ENCODE results near the gene MSH5.

MSH5 gene

DNA sequence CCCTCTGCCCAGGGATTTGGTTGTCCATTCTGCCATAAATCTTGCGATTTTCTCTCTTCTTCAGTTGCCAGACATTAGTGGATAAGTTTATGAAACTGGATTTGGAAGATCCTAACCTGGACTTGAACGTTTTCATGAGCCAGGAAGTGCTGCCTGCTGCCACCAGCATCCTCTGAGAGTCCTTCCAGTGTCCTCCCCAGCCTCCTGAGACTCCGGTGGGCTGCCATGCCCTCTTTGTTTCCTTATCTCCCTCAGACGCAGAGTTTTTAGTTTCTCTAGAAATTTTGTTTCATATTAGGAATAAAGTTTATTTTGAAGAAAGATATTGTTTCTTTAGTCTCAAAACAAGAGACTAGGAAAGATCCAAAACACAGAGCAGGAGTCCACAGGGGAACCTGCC is 22.6 kb downstream of the MSH5 start, which contains the start of gene SAPCD1:
SAPCD1 (plus strand) TSS at position 301 of the 400 bp plus-strand sequence. CDS start 399 bp downstream, outside the sequence.
- DNase-seq: no peak

DNA sequence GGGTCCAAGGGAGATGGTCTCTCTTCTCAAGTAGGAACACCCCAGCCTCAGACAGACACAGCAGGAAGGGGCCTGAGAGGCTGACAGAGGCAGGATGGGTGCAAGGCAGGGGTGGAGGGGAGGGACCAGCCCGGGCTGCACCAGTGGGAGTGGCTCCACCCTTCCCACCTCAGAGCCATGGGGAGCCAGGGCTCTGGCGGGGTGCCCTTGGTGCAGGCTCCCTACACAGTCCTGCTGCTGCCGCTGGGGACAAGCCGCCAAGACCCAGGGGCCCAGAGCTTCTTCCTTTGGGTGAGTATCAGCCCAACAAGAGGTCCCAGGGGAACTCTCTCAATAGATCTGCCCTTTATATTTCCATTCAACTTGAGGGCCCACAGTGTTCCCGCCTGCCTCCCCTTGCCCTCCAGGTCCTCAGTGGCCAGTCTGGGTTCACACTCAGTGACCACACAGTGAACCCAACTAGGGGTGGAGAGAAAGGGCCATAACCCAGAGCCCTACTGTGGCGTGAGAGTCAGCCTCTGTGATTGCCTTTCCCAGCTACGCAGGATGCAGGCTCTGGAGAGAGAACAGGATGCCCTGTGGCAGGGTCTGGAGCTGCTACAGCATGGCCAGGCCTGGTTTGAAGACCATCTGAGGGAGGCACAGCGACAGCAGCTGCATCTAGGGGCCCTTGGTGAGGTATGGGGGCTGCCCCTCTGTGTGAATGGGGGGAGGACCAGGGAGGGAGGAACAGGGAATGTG is 23.2 kb downstream of the MSH5 start:
- DNase-seq: no peak

DNA sequence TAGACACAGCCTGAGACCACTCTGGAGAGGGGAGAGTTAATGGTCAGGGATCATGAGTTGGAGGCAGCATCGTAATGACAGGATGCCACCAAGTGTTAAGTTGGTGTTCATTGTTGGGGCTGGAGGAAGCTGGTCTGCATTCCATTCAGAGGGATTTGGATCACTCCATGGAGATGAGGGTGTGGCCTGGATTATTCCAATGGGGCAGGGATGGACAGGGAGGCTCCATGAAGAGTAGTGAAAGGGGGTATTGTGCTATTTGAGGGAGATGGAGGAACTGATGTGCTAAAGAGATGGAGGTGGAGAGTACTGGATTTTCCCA is 23.8 kb downstream of the MSH5 start:
- no peak for DNase-seq

DNA sequence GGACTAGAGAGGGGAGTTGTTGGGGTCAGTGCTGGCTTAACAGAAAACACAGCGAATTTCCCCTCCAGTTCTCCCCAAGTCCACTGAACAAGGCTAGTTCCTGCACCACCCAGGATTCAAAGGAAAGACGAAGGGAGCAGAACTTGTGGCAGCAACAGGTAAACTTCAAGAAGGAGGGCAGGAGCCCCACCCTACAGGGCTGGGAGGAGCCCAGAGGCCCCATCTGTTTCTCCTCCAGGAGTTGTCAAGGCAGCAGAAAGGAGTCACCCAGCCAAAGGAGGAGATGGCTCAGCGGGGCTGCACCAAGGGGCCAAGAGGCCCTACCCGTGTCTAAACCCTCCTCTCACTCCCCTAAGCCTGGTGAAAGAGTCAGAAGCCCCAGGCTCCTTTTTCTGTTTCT is 24.4 kb downstream of the MSH5 start:
- no peak for DNase-seq

DNA sequence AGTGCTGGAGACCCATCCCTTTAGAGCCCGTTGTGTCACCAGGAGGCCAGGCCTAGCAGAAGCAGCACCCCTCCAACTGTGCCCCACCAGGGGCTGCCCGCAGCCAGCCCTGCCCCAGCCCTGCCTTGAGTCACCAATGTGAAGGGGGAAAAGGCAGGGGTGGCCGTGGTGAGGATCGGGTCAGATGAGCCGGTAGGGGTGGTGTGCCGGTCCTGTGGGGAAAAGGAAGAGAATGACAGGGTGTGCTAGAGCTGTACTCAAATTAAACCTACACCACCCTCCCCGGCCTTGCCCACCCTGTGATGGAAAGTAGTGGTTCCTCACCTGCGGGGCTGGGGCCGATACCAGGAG is 25.7 kb downstream of the MSH5 start:
- DNase-seq: no peak

DNA sequence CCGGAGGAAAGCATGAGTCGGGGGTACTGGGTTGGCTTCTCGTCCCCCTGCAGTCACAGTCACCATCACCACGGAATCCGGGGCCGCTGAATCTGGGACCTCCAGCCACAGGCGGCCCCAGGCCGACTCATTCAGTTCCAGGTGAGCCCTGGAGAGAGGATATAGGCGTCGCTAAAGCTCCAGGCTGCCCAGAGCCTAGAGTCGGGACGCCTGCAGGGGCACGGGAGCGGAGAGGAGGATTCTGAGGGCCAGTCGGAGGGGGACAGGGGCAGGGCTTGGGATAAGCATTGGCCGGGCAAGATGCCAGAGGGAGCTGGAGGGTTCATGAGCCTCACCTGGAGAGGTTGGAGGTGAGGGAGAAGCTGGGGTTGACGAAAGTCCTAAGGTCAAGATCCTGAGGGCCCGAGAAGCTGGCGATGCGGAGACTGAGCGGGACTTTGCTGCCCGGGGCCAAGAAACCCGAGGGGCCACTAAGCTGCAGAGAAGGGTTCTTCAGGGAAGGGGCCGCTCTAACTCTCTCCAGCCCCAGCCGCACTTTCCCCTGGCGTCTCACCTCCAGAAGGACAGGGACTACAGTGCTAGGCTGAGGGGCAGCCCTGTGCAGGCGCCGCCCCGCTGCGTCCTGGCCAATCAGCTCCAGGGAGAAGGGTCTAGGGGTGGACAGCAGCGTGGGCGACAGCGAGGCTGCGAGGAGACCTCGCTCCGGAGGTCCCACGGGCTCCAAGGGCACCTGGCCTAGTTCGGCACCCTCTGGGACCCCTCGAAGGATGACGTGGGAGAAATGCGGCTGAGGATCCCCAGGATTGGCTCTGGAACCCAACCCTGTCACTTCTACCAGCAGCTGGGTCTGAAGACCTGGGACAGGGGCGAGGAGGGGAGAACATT is 26.3 kb downstream of the MSH5 start:
- no peak for DNase-seq

DNA sequence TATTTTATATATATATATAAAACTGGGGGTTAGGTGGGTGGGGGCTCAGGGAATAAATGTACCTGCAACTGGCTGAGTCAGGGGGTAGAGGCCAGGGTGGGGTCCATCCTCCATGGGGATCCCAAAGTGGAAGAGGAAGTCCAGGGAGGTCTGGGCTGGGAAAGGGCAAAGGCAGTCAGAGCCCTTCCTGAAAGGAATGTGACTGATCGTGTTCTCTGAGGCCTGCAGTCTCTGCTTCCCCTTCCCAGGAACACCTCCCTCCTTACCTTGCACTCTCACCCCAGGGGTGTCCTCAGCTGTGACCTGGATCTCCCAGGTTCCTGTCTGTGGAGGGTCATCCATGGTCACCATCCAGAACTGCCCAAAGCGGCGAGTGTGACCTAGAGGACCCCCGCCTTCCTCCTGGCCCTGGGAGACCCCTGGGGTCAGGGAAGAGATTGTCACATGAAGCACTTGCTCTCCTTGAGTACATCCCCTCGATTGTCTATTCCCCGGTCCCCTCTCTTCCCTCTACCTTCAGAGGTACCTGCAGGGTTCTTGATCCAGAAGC is 27.4 kb downstream of the MSH5 start:
- DNase-seq: no peak

DNA sequence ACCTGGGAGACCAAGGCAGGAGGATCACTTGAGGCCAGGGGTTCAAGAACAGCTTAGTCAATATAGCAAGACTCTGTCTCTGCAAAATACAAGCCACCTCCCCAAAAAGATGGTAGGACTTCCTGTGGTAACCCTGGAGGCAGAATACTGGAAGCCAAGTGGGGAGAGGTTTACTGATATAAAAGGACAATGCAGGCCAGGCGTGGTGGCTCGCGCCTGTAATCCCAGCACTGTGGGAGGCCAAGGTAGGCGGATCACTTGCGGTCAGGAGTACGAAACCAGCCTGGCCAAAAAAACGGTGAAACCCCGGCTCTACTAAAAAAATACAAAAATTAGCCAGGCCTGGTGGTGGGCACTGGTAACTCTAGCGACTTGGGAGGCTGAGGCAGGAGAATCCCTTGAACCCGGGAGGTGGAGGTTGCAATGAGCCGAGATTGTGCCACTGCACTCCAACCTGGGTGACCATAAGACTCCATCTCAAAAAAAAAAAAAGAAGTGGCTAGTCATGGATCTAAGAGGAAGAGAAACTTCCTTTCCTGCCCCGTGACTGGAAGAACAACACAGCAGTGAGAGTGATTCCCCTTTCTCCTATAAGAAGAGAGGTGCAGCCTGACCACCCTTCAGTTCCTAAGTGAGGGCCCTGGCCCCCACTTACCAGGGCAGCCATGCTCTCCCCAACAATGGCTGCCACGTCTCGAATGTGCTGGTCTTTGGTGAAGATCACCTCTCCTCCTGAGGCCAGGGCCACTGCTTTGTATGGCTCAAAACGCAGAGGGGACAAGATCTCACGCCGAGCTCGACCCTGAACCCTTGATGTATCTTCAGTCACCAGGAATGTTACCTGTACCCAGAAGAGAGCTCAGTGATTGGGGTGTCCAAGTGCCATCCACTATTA is 28.8 kb downstream of the MSH5 start:
- no peak for DNase-seq

DNA sequence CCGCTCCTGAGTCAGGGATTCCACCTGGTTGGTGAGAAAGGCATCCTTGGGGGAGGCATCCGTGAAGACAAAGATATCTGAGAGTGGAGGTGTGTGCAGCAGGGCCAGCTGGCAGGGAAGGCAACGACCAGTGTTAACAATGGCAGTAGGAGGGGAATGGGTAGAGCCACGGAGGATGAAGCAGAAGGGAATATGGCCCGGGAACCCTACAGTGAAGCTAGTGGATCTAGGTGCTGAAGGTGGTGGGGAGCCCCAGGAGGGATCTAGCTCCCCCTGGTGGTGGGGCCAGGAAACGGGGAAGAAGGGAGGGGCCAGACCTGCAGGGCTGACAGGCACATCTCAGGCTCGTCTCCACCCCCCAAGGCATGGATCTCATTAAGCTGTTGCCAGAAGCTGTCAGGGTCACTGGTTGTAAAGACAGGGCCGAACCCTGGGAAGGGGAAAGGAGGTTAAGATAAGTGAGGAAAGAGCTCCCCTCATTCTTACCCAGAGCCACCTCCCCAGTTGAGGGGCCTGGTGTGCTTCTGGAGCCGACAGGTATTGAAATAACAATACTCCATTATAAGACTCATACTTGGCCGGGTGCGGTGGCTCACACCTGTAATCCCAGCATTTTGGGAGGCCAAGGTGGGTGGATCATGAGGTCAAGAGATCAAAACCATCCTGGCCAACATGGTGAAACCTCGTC is 30.0 kb downstream of the MSH5 start:
- DNase-seq: peak; percentile 63

DNA sequence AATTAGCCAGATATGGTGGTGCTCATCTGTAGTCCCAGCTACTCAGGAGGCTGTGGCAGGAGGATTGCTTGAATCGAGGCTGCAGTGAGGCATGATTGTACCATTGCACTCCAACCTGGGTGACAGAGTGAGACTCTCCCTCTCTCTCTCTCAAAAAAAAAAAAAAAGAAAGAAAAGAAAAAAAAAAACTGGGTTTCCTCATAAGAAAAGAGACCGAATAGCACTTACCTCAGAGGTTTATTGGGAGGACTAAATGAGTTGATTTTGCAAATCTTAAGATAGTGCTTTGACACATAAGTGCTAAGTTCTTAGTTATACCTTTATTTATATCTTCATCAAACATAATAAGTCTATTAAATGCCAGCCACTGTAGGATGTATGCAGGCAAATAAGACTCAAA is 31.1 kb downstream of the MSH5 start:
- DNase-seq: no peak

DNA sequence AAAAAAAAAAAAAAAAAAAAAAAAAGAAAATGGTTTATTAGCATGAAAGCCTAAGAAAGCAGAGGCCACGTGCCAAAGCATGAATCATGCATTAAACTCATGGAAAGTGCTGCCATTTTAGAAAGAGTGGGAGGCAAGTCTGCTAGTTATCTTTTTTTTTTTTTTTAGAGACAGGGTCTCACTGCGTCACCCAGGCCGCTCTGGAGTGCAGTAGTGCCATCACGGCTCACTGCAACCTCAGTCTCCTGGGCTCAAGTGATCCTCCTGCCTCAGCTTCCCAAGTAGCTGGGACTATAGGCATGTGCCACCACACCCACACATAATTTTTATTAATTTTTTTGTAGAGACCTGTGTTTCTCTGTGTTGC is 32.2 kb downstream of the MSH5 start:
- DNase-seq: no peak

DNA sequence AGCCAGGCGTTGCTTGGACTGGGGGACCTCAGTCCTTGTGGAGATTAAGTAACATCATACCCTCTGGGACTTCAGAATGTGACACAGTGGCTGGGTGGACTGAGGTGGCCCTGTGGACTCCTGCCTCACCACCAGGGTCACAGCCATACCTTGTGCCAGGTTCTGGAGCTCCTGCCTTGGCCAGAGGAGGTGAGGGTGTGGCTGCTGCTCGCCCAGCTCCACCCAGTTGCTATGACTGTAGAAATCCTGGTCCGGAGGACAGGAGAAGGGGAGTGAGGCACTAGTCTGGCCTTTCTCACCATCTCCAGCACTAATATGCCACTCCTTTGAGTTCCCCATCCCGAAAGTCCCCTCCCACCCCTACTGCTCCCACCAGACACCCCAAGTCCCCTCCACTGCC is 35.4 kb downstream of the MSH5 start:
- DNase-seq: no peak

DNA sequence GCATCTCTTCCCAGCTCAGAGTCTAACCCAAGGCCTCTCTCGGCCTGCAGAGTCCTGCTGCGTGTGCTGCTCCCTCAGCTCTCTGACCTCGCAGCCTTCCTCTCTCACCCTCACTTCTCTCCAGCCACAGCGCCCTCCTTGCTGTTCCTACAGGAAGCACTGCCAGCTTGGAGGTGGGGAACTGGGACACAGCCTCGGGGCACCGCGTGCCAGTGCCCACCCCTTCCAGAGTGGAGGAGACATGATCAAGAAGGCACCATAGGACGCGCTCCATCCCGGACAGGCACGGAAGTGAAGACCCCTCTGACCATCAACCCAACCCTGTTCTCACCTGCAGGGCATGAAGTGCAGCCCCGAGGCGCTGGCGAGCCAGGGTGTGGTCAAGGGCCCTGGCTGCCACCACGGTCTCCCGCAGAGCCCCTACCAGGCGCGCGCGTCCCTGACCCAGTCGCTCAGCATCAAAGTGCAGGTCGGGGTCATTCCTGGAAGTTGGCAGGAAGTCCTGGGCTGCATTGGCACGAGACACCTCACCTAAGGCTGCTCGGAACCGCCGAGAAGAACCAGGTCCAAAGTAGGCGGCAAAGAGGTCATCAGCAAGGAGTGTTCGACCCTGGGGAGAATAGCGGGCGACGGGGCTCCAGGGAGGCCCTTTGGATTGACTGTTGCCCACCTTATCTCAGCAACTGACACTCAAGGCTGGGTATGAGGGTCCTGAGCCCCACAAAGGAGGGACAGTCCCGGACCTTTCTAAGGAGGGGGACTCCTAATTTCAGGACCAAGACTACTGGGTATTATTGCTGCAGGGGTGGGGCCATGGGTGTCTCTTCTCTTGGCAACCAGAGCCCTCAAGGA is 36.1 kb downstream of the MSH5 start:
- DNase-seq: no peak

DNA sequence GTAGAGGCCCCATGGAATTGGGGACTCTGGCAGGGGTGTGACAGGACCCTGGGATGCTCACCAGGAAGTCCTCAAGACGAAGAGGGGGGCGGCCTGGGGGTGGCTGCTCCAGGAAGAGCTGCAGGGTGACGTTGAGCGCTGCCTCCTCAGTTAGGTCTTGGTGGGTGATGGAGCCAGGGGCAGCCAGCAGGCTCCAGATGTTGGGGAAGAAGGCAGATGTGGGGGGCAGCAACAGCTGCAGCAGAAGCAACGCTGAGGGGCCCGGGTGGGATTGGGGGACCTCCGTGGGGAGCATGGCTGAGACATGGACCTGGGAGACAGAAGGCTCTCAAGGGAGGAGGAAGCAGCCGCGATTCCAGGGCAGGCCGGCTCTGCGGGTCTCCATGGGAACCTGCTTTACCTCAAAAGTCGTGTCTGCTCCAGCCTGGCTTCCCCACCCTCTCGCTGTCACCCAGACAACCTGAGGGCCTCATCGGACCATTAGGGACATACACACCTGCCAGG is 36.7 kb downstream of the MSH5 start:
- DNase-seq: peak; percentile 46

DNA sequence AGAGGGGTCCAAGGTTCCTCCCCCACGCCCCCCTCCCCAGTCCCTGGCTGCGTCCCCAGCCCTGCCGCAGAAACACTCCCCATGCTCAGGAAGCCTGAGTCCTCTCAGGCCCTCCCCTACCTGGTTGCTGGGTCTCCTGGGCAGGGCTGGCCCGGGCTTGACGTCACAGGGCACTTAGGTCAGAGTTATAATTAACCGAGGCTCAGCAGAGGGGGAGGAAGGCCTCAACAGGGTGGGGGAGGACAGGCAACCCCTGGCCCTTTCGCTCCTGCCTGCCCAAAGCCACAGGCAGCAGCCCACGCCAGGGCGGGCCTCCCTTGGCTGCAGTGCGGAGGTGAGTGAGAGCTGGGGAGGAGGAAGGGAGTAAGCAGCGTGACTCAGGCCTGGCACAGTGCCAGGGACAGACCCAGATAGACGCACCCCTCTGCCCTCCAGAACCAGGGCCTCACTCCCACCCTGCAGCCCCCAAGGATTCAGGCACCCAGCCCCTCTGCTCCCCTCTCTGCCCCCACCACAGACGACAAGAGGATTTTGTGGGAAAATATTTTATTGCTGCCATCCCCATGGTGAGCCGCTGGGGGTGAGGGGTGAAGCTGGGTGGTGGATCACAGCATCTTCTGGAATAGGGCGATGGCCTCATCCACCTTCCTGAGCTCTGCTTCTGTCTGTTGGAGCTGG is 37.3 kb downstream of the MSH5 start, which contains the start of gene VWA7:
VWA7 (minus strand) TSS at position 340 of the 678 bp plus-strand sequence. CDS start 549 bp downstream, outside the sequence.
- peak; percentile 46 for DNase-seq

DNA sequence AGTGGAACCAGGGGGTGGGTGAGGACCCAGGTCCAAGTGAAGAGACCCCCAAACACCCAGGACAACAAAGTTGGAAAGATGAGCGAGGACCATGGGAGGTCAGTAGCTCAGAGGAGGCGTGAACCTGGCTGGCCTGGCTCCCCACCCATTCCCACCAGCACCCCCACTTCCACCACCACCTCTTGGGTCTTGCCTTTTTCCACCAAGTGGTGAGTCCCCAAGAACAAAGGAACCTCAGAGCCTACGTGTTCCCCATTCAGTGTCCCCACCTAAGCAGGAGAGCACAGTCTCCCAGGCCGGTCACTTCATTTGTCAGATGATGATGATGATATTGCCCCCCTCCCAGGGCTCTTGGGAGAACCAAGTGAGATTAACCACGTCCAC is 37.9 kb downstream of the MSH5 start:
- DNase-seq: no peak

DNA sequence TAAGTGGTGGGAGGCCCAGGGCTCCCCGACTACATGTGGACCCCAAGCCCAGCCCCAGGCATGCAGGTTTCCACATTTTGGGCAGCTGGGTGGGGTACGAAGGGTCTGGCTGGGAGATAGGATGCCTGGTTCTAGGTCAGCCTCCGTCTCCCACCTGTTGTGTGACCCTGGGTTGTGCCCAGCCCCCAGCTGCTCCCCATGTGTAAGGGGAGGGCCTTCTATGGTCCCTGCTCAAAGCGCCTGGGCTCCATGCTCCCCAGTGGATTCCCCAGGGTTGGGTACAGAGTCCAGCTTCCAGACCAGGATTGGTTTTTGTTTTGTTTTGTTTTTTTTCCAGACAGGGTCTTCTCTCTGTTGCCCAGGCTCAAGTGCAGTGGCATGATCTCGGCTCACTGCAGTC is 38.4 kb downstream of the MSH5 start:
- no peak for DNase-seq

DNA sequence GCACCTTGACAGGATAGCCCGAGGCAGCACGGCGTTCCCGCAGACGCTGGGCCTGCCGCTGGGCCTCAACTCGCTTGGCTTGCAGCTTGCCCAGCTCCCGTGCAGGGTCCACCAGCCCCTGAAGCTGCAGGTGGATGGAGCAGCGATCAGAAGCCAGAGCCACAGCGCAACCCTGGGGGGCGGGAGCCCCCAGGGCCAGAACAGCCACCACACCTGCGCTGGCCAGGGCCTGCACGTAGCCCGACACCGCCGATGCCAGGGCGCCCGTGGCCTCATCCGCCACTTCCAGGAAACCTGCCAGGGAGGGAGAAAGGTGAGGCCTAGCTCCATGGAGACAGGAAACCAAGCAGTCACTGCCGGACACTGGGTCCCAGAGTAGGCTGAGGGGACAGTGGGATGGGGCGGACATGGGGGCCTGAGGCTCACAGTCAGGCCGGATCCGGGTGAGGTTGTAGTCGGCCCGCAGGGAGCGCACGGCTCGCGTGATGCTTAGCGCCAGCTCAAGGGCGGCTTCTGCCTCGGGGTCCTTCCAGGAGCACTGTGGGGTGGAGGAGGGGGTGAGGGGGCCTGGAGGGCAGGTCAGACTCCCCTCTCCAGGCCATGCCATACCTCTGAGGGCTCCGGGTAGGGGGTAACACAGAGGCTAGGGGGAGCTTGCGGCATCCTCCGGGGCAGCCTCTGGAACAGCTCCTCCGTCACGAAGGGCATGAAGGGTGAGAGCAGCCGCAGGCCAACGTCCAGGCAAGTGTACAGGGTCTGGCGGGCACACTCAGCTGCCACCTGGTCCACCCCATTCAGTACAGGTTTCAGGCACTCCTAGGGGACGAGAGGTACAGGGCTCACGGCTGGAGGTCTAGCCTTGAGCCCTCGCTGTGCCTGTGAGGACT is 39.4 kb downstream of the MSH5 start:
- no peak for DNase-seq

DNA sequence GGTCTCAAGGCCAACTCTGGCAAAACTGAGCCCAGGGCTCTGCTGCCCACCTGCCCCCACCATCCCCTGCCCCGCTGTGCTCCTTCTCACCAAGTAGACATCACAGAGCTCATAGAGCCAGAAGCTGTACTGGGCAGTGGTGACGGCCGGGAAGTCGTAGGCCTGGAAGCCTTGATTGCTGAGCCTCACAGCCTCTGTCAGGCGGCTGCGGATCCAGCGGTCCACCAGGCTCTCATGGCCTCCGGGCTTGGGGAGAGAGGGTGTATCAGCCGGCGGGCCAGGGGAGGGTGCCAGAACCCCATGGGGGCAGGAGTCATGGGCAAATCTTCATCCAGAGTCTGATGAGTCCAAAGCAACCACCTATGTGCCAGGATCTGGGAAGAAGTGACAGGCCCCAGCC is 40.1 kb downstream of the MSH5 start:
- no peak for DNase-seq

Data from NCI-H748 treated with DMSO at 0.1 percent for 48 hours (cell line).